ENCODE measurements around the gene PLCB4.

- TF ChIP-seq, protein P1, sequence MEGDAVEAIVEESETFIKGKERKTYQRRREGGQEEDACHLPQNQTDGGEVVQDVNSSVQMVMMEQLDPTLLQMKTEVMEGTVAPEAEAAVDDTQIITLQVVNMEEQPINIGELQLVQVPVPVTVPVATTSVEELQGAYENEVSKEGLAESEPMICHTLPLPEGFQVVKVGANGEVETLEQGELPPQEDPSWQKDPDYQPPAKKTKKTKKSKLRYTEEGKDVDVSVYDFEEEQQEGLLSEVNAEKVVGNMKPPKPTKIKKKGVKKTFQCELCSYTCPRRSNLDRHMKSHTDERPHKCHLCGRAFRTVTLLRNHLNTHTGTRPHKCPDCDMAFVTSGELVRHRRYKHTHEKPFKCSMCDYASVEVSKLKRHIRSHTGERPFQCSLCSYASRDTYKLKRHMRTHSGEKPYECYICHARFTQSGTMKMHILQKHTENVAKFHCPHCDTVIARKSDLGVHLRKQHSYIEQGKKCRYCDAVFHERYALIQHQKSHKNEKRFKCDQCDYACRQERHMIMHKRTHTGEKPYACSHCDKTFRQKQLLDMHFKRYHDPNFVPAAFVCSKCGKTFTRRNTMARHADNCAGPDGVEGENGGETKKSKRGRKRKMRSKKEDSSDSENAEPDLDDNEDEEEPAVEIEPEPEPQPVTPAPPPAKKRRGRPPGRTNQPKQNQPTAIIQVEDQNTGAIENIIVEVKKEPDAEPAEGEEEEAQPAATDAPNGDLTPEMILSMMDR (IDR thresholded peaks at IDR 0.05) = no peak
- no peak for TF ChIP-seq POLR2A (IDR thresholded peaks at IDR 0.05)
Measured at GRCh38 chr20:9087531-9088217, 18.8 kb downstream of the PLCB4 start.

All from lower leg skin (tissue), 3 donors.